Psoas muscle (tissue), 8 donors: ENCODE measurements around the gene C20orf144. TPM values are rescaled to one million over a fixed set of nuclear protein-coding genes. Genes with fewer than 3 reads are reported as not detected.

Source experiments
- ATAC-seq, 4 donors: fragments of 200-7000 bp; cut with Tn5 transposase; one replicate each; pipeline ENCODE4 v1.9.1; 2020; ENCODE audit warnings: moderate library complexity in 3 of 4, mild to moderate bottlenecking in 2 of 4
- DNase-seq, 2 donors: peaks; one replicate each; pipeline ENCODE4 v3.0.0-alpha.2; 2020
- H3K27ac ChIP-seq: fragments of 200-600 bp; one replicate; pipeline ENCODE4 v1.8.0; 2022
- H3K27me3 ChIP-seq, 3 donors: fragments of 200-600 bp in 1 of 3; one replicate each; pipeline versions ENCODE4 v1.6.1 to v1.8.0; 2013 to 2022; ENCODE audit warnings: low read length in 2 of 3, mild to moderate bottlenecking in 2 of 3, moderate library complexity in 1 of 3; ENCODE audit not compliant: insufficient read depth in 3 of 3
- H3K36me3 ChIP-seq, 2 donors: fragments of 200-600 bp in 1 of 2; one replicate each; pipeline versions ENCODE4 v1.6.1 to v1.8.0; 2013 to 2022; ENCODE audit warnings: low read depth in 1 of 2, mild to moderate bottlenecking in 1 of 2, moderate library complexity in 1 of 2; ENCODE audit not compliant: insufficient read depth in 1 of 2
- H3K4me1 ChIP-seq: fragments of 200-600 bp; one replicate; pipeline ENCODE4 v1.8.0; 2022
- H3K4me3 ChIP-seq: fragments of 200-600 bp; one replicate; pipeline ENCODE4 v1.8.0; 2022; ENCODE audit warnings: mild to moderate bottlenecking
- H3K9me3 ChIP-seq: fragments of 200-600 bp; one replicate; pipeline ENCODE4 v1.8.0; 2022
- CTCF ChIP-seq: fragments of 200-600 bp; IDR thresholded peaks from one replicate; pipeline ENCODE4 v1.8.0; 2022; ENCODE audit warnings: antibody characterized with exemption
- WGBS, 3 donors: extraction: QIAGEN DNeasy Blood & Tissue Kit; methylation state at CpG; one replicate each; pipeline versions ENCODE4 v1.1.6 to v1.1.7; 2013; 5-methylcytosine and 5-hydroxymethylcytosine counted together
- intact Hi-C, 2 donors: fragments of 100-400 bp; cut with DNase I; formaldehyde crosslinking; loops; one replicate each; pipeline versions ENCODE4 v1.11.0 to v1.14.2; 2022
- polyA plus RNA-seq, 3 donors: library from polyadenylated mRNA; stranded (reverse); fragments of 200-250 nt; gene quantifications; one replicate each; pipeline ENCODE4 v1.2.3, GENCODE V29; 2013
- total RNA-seq, 4 donors: library from RNA; stranded (reverse); fragmentation: NEBNext Ultra II Directional in 2 of 4; extraction: Animal tissue kit (Norgen Biotek cat#: 25700) in 2 of 4; gene quantifications; one replicate each; pipeline versions ENCODE4 v1.2.1 to v1.2.4, GENCODE V29; 2021 to 2023
- donor health status: healthy with polysubstance abuse.
- donor health status: DM: no; HTN: no; CAD: no; lungs with moderate emphysema.
- donor health status: Bipolar disorder and iron deficiency.
- donor health status: healthy.
- donor health status: DM: yes; HTN: yes; CAD: no.
- donor health status: DM: no; HTN: no; CAD: no.
- donor health status: DM: no; HTN: no; CAD: no.
- donor health status: DM: yes; HTN: yes; CAD: no.

C20orf144 gene
- total and polyA plus RNA-seq, 7 donors, result 0.05 to 0.08 TPM; not detected in 5

- H3K4me3 ChIP-seq, result no peak overlapping the region
- DNase-seq (no peak), ATAC-seq (no peak)
- H3K36me3 ChIP-seq, result no peaks in the 10 kb centered on the region
- H3K9me3 ChIP-seq, result no peaks in the 10 kb centered on the region
- H3K27ac ChIP-seq, result no peak overlapping the region
- H3K27me3 ChIP-seq, result no peaks in the 10 kb centered on the region
- H3K4me1 ChIP-seq, result peaks cover 4% of the 10 kb centered on the region
- WGBS, 3 donors, result 79 to 85% (median 80%) methylated on average over 8 of the region's 8 CpGs
- no peak for TF ChIP-seq CTCF
- intact Hi-C loops, result no loop called here
Observed at GRCh38 chr20:33687370-33687915, 25.3 kb downstream of the C20orf144 start.

DNA sequence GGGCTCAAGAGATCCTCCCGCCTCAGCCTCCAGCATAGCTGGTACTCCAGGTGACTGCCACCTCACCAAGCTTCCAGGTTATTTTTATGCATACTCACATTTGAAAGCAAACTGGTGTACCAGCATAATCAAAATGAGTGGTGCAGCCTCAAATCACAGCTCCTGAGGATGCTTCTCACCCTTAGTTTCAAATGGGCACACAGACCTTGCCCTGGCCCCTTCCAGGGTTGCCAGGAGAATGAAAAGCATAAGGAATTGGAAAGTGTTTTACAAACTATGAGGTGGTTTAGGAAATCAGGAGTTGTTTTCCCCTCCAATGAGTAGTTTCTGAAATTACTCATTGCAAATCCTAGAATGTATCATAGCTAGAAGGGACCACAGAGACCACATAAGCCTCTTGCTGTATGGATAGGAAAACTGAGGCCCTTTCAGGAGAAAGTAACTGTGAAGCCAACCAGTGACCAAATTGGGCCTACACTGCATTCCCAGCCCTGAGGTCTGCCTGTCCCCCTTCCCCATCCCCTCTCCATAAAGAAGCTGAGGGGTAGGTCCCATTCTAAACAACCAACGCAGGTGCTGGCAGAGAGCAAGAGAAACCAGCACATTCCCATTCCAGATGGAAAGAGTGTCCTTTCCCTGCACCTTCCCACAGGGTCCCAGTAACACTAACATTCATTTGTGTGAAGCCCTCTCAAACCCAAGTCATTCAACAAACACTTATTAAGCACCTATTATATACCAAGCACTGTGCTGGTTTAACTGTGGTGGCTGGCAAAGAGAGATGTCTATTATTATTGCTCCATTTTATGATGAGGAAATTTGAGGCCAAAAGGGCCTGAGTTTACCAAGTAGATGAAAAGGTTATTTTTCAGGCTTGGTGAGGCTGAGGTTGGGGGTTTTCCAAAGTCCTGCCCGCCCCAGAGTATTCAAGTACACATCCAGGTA lies 26.1 kb downstream of the C20orf144 start:
- DNase-seq, result no peak
- 92 to 95% (median 94%) methylated on average over 3 of the region's 3 CpGs for WGBS, 3 donors
- Histone ChIP-seq H3K4me1 (peaks cover 4% of the 10 kb centered on the region), H3K4me3 (no peak overlapping the region), H3K27me3 (no peaks in the 10 kb centered on the region), H3K27ac (no peak overlapping the region), H3K9me3 (no peaks in the 10 kb centered on the region), H3K36me3 (no peaks in the 10 kb centered on the region)
- no peak for TF ChIP-seq CTCF
- no peak for ATAC-seq
- intact Hi-C loops, result no loop called here

DNA sequence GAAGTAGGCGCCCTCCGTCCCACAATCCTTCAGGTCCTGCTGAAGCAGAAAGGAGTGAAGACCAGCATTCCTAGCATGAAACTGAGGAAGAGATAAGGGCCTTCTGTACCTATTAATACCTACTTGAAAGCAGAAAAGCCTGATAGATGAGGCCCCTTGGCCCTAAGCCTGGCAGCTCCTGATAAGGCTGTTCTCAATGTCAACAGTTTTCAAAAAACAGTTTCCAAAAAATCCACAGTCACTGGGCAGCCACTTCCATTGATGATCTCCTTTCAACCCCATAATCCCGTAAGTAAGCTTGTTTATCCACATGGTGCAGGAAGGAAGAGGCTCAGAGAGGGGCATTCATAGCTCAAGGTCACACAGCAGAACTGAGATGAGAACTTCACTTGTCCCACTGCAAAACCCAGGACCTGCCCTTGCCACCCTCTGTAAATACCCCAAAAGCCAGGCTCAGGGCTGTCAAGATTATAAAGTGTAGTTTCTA lies 26.9 kb downstream of the C20orf144 start:
- intact Hi-C loops, result no loop called here
- no peak for TF ChIP-seq CTCF
- Histone ChIP-seq H3K4me3 (no peak overlapping the region), H3K9me3 (no peaks in the 10 kb centered on the region), H3K27me3 (no peaks in the 10 kb centered on the region), H3K27ac (no peak overlapping the region), H3K4me1 (peaks cover 4% of the 10 kb centered on the region), H3K36me3 (no peaks in the 10 kb centered on the region)
- DNase-seq, result no peak
- WGBS, 3 donors, result 93 to 95% (median 95%) methylated on average over 3 of the region's 3 CpGs
- ATAC-seq, result no peak

GRCh38 chr20:33689493-33689892 lies 27.4 kb downstream of the C20orf144 start:
- no peaks in the 10 kb centered on the region for H3K36me3 ChIP-seq
- no peak overlapping the region for H3K27ac ChIP-seq
- H3K4me3 ChIP-seq, result no peak overlapping the region
- TF ChIP-seq CTCF, result no peak
- peaks cover 4% of the 10 kb centered on the region for H3K4me1 ChIP-seq
- H3K27me3 ChIP-seq, result no peaks in the 10 kb centered on the region
- WGBS, 3 donors, result 83 to 100% (median 96%) methylated on average over 1 of the region's 1 CpG
- no peak for ATAC-seq
- no peak for DNase-seq
- intact Hi-C loops, result no loop called here
- no peaks in the 10 kb centered on the region for H3K9me3 ChIP-seq
